GM15510 (cell line): ENCODE results near the gene GTF2B.

ENCODE experiments used
- POLR2A ChIP-seq: IDR thresholded peaks from 3 replicates; pipeline ENCODE4 v1.6.1; 2011; ENCODE audit warnings: borderline replicate concordance; ENCODE audit not compliant: insufficient read length; ENCODE audit errors: extremely low read depth

GTF2B gene

GRCh38 chr1:88891318-88891950, at the start of gene GTF2B:
Gene GTF2B, minus strand, starts transcription at chr1:88891567. Its CDS starts 68 bp downstream, at chr1:88891499.
- peak; percentile 99 for TF ChIP-seq POLR2A

- no peak for TF ChIP-seq POLR2A
Observed at GRCh38 chr1:88936760-88937342, 45.5 kb upstream of the GTF2B start.

GRCh38 chr1:88936223-88936523, 44.8 kb upstream of the GTF2B start:
- no peak for TF ChIP-seq POLR2A

GRCh38 chr1:88935522-88936222, 44.3 kb upstream of the GTF2B start:
- no peak for TF ChIP-seq POLR2A

GRCh38 chr1:88923224-88923623, 31.9 kb upstream of the GTF2B start:
- TF ChIP-seq POLR2A, result no peak

- no peak for TF ChIP-seq POLR2A
Observed at GRCh38 chr1:88922214-88922613, 30.8 kb upstream of the GTF2B start.

GRCh38 chr1:88920845-88921244, 29.5 kb upstream of the GTF2B start:
- TF ChIP-seq POLR2A, result no peak

- no peak for TF ChIP-seq POLR2A
Observed at GRCh38 chr1:88917321-88918025, 26.1 kb upstream of the GTF2B start.

GRCh38 chr1:88916883-88917282, 25.5 kb upstream of the GTF2B start:
- no peak for TF ChIP-seq POLR2A

- TF ChIP-seq POLR2A, result no peak
Observed at GRCh38 chr1:88911161-88911560, 19.8 kb upstream of the GTF2B start.

- no peak for TF ChIP-seq POLR2A
Observed at GRCh38 chr1:88910401-88910800, 19.0 kb upstream of the GTF2B start.

- no peak for TF ChIP-seq POLR2A
Observed at GRCh38 chr1:88900883-88901282, 9.5 kb upstream of the GTF2B start.

- TF ChIP-seq POLR2A, result no peak
Observed at GRCh38 chr1:88897070-88897730, 5.8 kb upstream of the GTF2B start.

- TF ChIP-seq POLR2A, result no peak
Observed at GRCh38 chr1:88892357-88892877, 1.1 kb upstream of the GTF2B start.

- TF ChIP-seq POLR2A, result no peak
Observed at GRCh38 chr1:88891951-88892340, 579 bp upstream of the GTF2B start.
